Adrenal gland (tissue), 12 donors: ENCODE data around the gene SAMD11. TPM values are rescaled to one million over a fixed set of nuclear protein-coding genes. Genes with fewer than 3 reads are reported as not detected.

Experiments used
- DNase-seq, 7 donors: peaks; one replicate each; pipeline ENCODE4 v3.0.0-alpha.2; 2019 to 2020
- H3K27ac ChIP-seq, 5 donors: fragments of 200-600 bp; sonication (generic) in 4 of 5; 1 replicate in 3 of 5; 2 replicates in 2 of 5; pipeline versions ENCODE4 v1.5.1 to v1.8.0; 2016 to 2020; ENCODE audit warnings: mild to moderate bottlenecking in 1 of 5
- H3K27me3 ChIP-seq: fragments of 200-600 bp; 2 replicates; pipeline ENCODE4 v1.8.0; 2021
- H3K36me3 ChIP-seq, 2 donors: fragments of 200-600 bp; replicated peaks in 1 of 2; 1 replicate in 1 of 2; 2 replicates in 1 of 2; pipeline versions ENCODE4 v1.5.1 to v1.8.0; 2018 to 2022
- H3K4me1 ChIP-seq, 2 donors: fragments of 200-600 bp; replicated peaks in 1 of 2; 1 replicate in 1 of 2; 2 replicates in 1 of 2; pipeline versions ENCODE4 v1.5.1 to v1.8.0; 2018 to 2021
- H3K4me3 ChIP-seq, 4 donors: fragments of 200-600 bp; sonication (generic) in 3 of 4; one replicate each; pipeline ENCODE4 v1.5.1; 2016 to 2018
- H3K9me3 ChIP-seq, 3 donors: fragments of 200-600 bp; sonication (generic) in 1 of 3; replicated peaks in 1 of 3; 1 replicate in 2 of 3; 2 replicates in 1 of 3; pipeline versions ENCODE4 v1.5.1 to v1.8.0; 2016 to 2021
- CTCF ChIP-seq, 6 experiments: fragments of 450-650 bp in 4 of 6; fragments of 200-600 bp in 2 of 6; sonication (generic) in 1 of 6; IDR thresholded peaks; 1 replicate in 5 of 6; 2 replicates in 1 of 6; pipeline versions ENCODE4 v1.5.1 to v1.8.0; 2016 to 2021; ENCODE audit warnings: antibody characterized with exemption in 6 of 6, mild to moderate bottlenecking in 2 of 6, moderate library complexity in 1 of 6
- POLR2A ChIP-seq, 2 donors: fragments of 450-650 bp; IDR thresholded peaks; one replicate each; pipeline ENCODE4 v1.6.1; 2017; ENCODE audit warnings: antibody characterized with exemption in 2 of 2, mild to moderate bottlenecking in 2 of 2, moderate library complexity in 1 of 2
- WGBS, 4 donors: extraction: QIAGEN DNeasy Blood & Tissue Kit in 2 of 4; methylation state at CpG; one replicate each; pipeline versions ENCODE4 v1.1.5 to v1.1.7; 2013 to 2017; 5-methylcytosine and 5-hydroxymethylcytosine counted together
- intact Hi-C, 2 donors: fragments of 100-400 bp; cut with DNase I; formaldehyde crosslinking; loops; one replicate each; pipeline versions ENCODE4 v1.14.1 to v1.15.0; 2022 to 2023
- polyA plus RNA-seq, 3 donors: library from polyadenylated mRNA; stranded (reverse); fragments of 200-250 nt in 2 of 3; fragments of 350-450 nt in 1 of 3; fragmentation: Illumina TruSeq in 1 of 3; extraction: RNeasy Lipid Tissue Mini Kit (QIAGEN cat#74804) in 1 of 3; gene quantifications; one replicate each; pipeline ENCODE4 v1.2.3, GENCODE V29; 2013 to 2014
- total RNA-seq, 9 donors: library from RNA; depleted of rRNA in 4 of 9; stranded (reverse); fragments of >200 nt in 4 of 9; fragments of 120-200 nt in 1 of 9; fragmentation: NEBNext Ultra II Directional in 1 of 9; extraction: Animal tissue kit (Norgen Biotek cat#: 25700) in 1 of 9; gene quantifications; one replicate each; pipeline versions ENCODE4 v1.1.0 to v1.2.4, GENCODE V29; 2013 to 2023
- donor health status: healthy with polysubstance abuse.
- donor health status: Bipolar disorder and iron deficiency.
- donor health status: DM: yes; HTN: yes; CAD: no.
- donor health status: DM: no; HTN: no; CAD: no.
- donor health status: DM: no; HTN: no; CAD: no.
- donor health status: DM: yes; HTN: yes; CAD: no.

Gene SAMD11
- total and polyA plus RNA-seq, 12 donors, result 1.8 to 96.6 (median 16.7) TPM

- no peak for DNase-seq
- Histone ChIP-seq H3K27me3 (peaks cover 61% of the 10 kb centered on the region), H3K4me1 (peaks cover 4 to 5% of the 10 kb centered on the region in 2 donors), H3K36me3 (no peaks in the 10 kb centered on the region), H3K9me3 (no peaks in the 10 kb centered on the region), H3K4me3 (no peak overlapping the region), H3K27ac (no peak overlapping the region)
- intact Hi-C loops, result loop anchor here in 1 of 2 donors (10.0 kb wide), 1 partner anchor 67 kb away; no protein-coding TSS in a partner anchor
- WGBS, 4 donors, result 76 to 89% (median 82%) methylated on average over 9 to 34 of the region's 34 CpGs
- TF ChIP-seq CTCF (IDR thresholded peaks at IDR 0.05) (no peak), POLR2A (IDR thresholded peaks at IDR 0.05) (no peak)
Measured at GRCh38 chr1:971751-972506, 48.2 kb downstream of the SAMD11 start.

- TF ChIP-seq POLR2A (IDR thresholded peaks at IDR 0.05), result no peak
- TF ChIP-seq CTCF (IDR thresholded peaks at IDR 0.05), result no peak
- intact Hi-C loops, result loop anchor here in 1 of 2 donors (10.0 kb wide), 1 partner anchor 68 kb away; no protein-coding TSS in a partner anchor
- H3K9me3 ChIP-seq, result no peaks in the 10 kb centered on the region
- H3K4me1 ChIP-seq, result no peaks in the 10 kb centered on the region
- H3K4me3 ChIP-seq, result no peak overlapping the region
- H3K27me3 ChIP-seq, result peaks cover 61% of the 10 kb centered on the region
- DNase-seq, result no peak
- no peaks in the 10 kb centered on the region for H3K36me3 ChIP-seq
- no peak overlapping the region for H3K27ac ChIP-seq
- 76 to 82% (median 80%) methylated on average over 5 to 28 of the region's 28 CpGs for WGBS, 4 donors
Measured at GRCh38 chr1:972726-973458, 49.2 kb downstream of the SAMD11 start.

- DNase-seq, result no peak
Measured at GRCh38 chr1:973459-974292, 50.0 kb downstream of the SAMD11 start.

More at GRCh38 chr1:973459-974292, 50.0 kb downstream of the SAMD11 start:
- Histone ChIP-seq H3K36me3 (no peaks in the 10 kb centered on the region), H3K9me3 (no peaks in the 10 kb centered on the region), H3K27ac (no peak overlapping the region), H3K4me1 (no peaks in the 10 kb centered on the region), H3K4me3 (no peak overlapping the region), H3K27me3 (peaks cover 61% of the 10 kb centered on the region)
- intact Hi-C loops, result loop anchor here in 1 of 2 donors (10.0 kb wide), 1 partner anchor 69 kb away; no protein-coding TSS in a partner anchor
- WGBS, 4 donors, result 73 to 82% (median 75%) methylated on average over 7 to 28 of the region's 28 CpGs
- TF ChIP-seq CTCF (IDR thresholded peaks at IDR 0.05), result no peak
- no peak for TF ChIP-seq POLR2A (IDR thresholded peaks at IDR 0.05)
